HepG2 (cell line): Measurements from ENCODE around the gene S100A6. TPM values are rescaled to one million over a fixed set of nuclear protein-coding genes. Genes with fewer than 3 reads are reported as not detected.
A peak's percentile ranks its signal among the peaks of the same experiment; 100 is the strongest.

Source experiments
- ATAC-seq: fragments of 200-7000 bp; cut with Tn5 transposase; 3 replicates; pipeline ENCODE4 v1.9.1; 2020; ENCODE audit warnings: mild to moderate bottlenecking, moderate library complexity
- BruUV-seq: library from RNA; stranded (reverse); fragments of 400-500 nt; replicated peaks from 2 replicates; lab custom pipeline; 2021; lab: Mats Ljungman, UMichigan
- CTCF ChIA-PET: fragments of 300-600 bp; formaldehyde crosslinking; extraction: SDS; loops from one replicate; lab custom pipeline; 2021; ENCODE audit warnings: low total read pairs, inconsistent platforms, low intra/inter-chr PET ratio; lab: Yijun Ruan, JAX
- POLR2A ChIA-PET: fragments of 350-600 bp; sonication (Branson Sonifier 250); formaldehyde crosslinking; loops from one replicate; lab custom pipeline; 2020; ENCODE audit warnings: antibody characterized with exemption, inconsistent platforms; lab: Yijun Ruan, JAX
- DNase-seq: peaks from one replicate; pipeline ENCODE4 v3.0.0-alpha.2; 2015; ENCODE audit warnings: low spot score
- FAIRE-seq: peaks from 3 replicates; lab custom pipeline; 2011; peaks lifted over from hg19 to GRCh38; lab: Jason Lieb, UNC
- H2AFZ ChIP-seq: one replicate; pipeline ENCODE4 v1.6.1; 2011; ENCODE audit warnings: low read length, inconsistent platforms
- H3K27ac ChIP-seq: fragments of 300-600 bp; 3 replicates; pipeline ENCODE4 v1.8.0; 2011; ENCODE audit warnings: mixed run types, mild to moderate bottlenecking, mixed read lengths, low read length, inconsistent platforms; ENCODE audit not compliant: insufficient read depth; ENCODE audit errors: extremely low read length
- H3K27me3 ChIP-seq, 2 experiments: fragments of 200-600 bp in 1 of 2; 2 replicates in 1 of 2; 3 replicates in 1 of 2; pipeline versions ENCODE4 v1.6.0 to v1.8.0; 2011; ENCODE audit warnings: low read length in 2 of 2, mild to moderate bottlenecking in 2 of 2, moderate library complexity in 2 of 2, inconsistent platforms in 1 of 2; ENCODE audit not compliant: insufficient read depth in 2 of 2, control insufficient read depth in 1 of 2
- H3K36me3 ChIP-seq, 2 experiments: fragments of 200-600 bp in 1 of 2; replicated peaks in 1 of 2; 2 replicates in 1 of 2; 3 replicates in 1 of 2; pipeline versions ENCODE4 v1.5.1 to v1.8.0; 2011; ENCODE audit warnings: low read length in 2 of 2, inconsistent platforms in 1 of 2; ENCODE audit not compliant: insufficient read depth in 2 of 2, control insufficient read depth in 1 of 2
- H3K4me1 ChIP-seq: 2 replicates; pipeline ENCODE4 v1.5.1; 2012; ENCODE audit warnings: low read length, inconsistent platforms; ENCODE audit not compliant: insufficient read depth
- H3K4me2 ChIP-seq: 2 replicates; pipeline ENCODE4 v1.6.0; 2011; ENCODE audit warnings: low read depth, low read length, inconsistent platforms
- H3K4me3 ChIP-seq, 3 experiments: fragments of 200-600 bp in 1 of 3; sonication (generic), shearing (Covaris generic) in 1 of 3; replicated peaks in 1 of 3; 2 replicates each; pipeline ENCODE4 v1.5.1; 2011 to 2016; ENCODE audit warnings: low read length in 3 of 3, inconsistent platforms in 2 of 3, low read depth in 2 of 3, mild to moderate bottlenecking in 2 of 3, control low read depth in 1 of 3, mixed read lengths in 1 of 3; ENCODE audit not compliant: insufficient read depth in 1 of 3
- H3K79me2 ChIP-seq: one replicate; pipeline ENCODE4 v1.6.1; 2011; ENCODE audit warnings: low read length, inconsistent platforms; ENCODE audit not compliant: insufficient read depth
- H3K9ac ChIP-seq: 2 replicates; pipeline ENCODE4 v1.6.0; 2011; ENCODE audit warnings: mild to moderate bottlenecking, low read depth, low read length, inconsistent platforms; ENCODE audit not compliant: insufficient read depth
- H3K9me3 ChIP-seq: 2 replicates; pipeline ENCODE4 v1.5.1; 2012; ENCODE audit warnings: mild to moderate bottlenecking, low read length
- H4K20me1 ChIP-seq: 2 replicates; pipeline ENCODE4 v1.6.0; 2011; ENCODE audit warnings: inconsistent platforms, mild to moderate bottlenecking, low read length, moderate library complexity; ENCODE audit not compliant: insufficient read depth
- HNF4A ChIP-seq: sonication (generic); formaldehyde crosslinking; IDR thresholded peaks from 2 replicates; pipeline ENCODE4 v1.4.0; 2020; ENCODE audit warnings: missing genetic modification reagents
- MIXL1 ChIP-seq: IDR thresholded peaks from 2 replicates; pipeline ENCODE4 v1.6.1; 2016
- ZKSCAN5 ChIP-seq: sonication (generic); formaldehyde crosslinking; IDR thresholded peaks from 2 replicates; pipeline ENCODE4 v1.5.1; 2020; ENCODE audit warnings: mild to moderate bottlenecking, missing genetic modification reagents
- ZNF207 ChIP-seq: fragments of 450-650 bp; IDR thresholded peaks from 2 replicates; pipeline ENCODE4 v1.6.1; 2016; ENCODE audit warnings: antibody characterized with exemption, borderline replicate concordance
- WGBS: methylation state at CpG from one replicate; pipeline ENCODE4 v1.1.6; 2017; ENCODE audit warnings: low lambda C conversion rate; 5-methylcytosine and 5-hydroxymethylcytosine counted together
- in situ Hi-C: cut with HindIII; loops from 2 replicates; pipeline ENCODE4 v1.10.0; 2017; ENCODE audit warnings: low pct_unique_long_range_greater_than_20kb; ENCODE audit not compliant: extremely low pct_ligation_motif_present
- intact Hi-C: fragments of 100-400 bp; cut with micrococcal nuclease; formaldehyde crosslinking; loops from one replicate; pipeline ENCODE4 v1.10.0; 2022; ENCODE audit not compliant: unreplicated experiment
- polyA plus RNA-seq, 8 experiments: library from polyadenylated mRNA; depleted of rRNA in 3 of 8; stranded (reverse) in 7 of 8; unstranded in 1 of 8; fragments of >200 nt; fragmentation: Illumina TruSeq in 4 of 8; extraction: Trizol in 4 of 8; gene quantifications; 2 replicates each; pipeline versions ENCODE4 v1.2.1 to v1.2.3, GENCODE V29; 2011 to 2016; ENCODE audit warnings: low read depth in 4 of 8, missing spikeins in 1 of 8, mixed read lengths in 1 of 8; ENCODE audit not compliant: insufficient read depth in 1 of 8
- total RNA-seq, 5 experiments: library from RNA; depleted of rRNA; stranded (reverse); fragments of >200 nt; fragmentation: Illumina TruSeq; extraction: Trizol; gene quantifications; 2 replicates each; pipeline ENCODE4 v1.2.3, GENCODE V29; 2016; ENCODE audit warnings: low read depth in 1 of 5
- TF ChIP-seq, protein P1 (sequence below): sonication (generic); formaldehyde crosslinking; IDR thresholded peaks from 2 replicates; pipeline ENCODE4 v1.4.0; 2020; ENCODE audit warnings: missing genetic modification reagents
- TF ChIP-seq, protein P2 (sequence below): sonication (generic); formaldehyde crosslinking; IDR thresholded peaks from 2 replicates; pipeline ENCODE4 v1.4.0; 2020; ENCODE audit warnings: missing genetic modification reagents
- TF ChIP-seq, protein P3 (sequence below): IDR thresholded peaks from 2 replicates; pipeline ENCODE4 v1.6.1; 2016; ENCODE audit warnings: control low read depth

S100A6 gene
- total and polyA plus RNA-seq, 2 of the 13 experiments (the other 11 are each of a cell fraction or from before 2014, with no cell fraction given), result 72.9 to 85.0 TPM

DNA sequence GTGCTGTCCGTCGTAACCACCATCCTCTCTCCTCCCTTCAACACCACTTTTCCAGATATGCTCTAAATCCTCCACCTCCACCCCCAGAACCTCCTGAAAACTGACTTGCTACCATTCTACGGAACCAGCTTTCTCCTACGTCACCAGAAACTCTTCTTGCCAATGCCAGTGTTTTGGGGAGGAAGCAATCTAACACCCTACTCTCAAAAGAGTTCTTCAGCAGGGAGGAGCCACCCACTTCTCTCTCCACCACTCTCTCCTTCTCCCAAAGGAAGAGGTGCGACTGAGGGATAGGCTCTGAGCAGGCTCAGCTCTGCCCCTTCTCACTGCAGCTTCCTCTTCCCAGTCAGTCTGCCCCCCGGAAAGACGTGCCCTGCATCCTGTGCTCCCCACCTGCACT, 35.9 kb upstream of the S100A6 start (continued):
- TF ChIP-seq, protein P1, sequence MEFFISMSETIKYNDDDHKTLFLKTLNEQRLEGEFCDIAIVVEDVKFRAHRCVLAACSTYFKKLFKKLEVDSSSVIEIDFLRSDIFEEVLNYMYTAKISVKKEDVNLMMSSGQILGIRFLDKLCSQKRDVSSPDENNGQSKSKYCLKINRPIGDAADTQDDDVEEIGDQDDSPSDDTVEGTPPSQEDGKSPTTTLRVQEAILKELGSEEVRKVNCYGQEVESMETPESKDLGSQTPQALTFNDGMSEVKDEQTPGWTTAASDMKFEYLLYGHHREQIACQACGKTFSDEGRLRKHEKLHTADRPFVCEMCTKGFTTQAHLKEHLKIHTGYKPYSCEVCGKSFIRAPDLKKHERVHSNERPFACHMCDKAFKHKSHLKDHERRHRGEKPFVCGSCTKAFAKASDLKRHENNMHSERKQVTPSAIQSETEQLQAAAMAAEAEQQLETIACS (CRISPR knock-in tag), result no peak
- TF ChIP-seq ZNF207, result no peak

DNA sequence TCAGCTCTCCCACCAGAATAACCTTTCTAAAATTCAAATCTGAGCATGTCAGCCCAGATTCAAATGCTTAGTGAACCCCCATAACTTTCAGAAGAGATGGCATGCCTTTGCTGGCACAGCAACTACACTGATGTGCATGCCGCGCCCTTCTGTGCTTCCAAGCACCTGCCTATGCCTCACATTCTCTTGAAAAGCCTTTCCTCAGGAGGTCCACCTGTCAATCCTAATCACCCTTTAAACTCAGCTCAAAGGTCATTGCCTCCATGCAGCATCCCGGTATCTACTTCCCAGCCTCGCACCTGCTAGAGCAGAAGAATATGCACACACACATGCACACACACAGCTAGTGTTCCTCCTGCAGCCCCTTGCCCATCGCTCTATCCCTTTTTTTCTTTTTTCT, 35.1 kb upstream of the S100A6 start:
- FAIRE-seq, result no peak
- 41% methylated on average over 5 of the region's 5 CpGs for WGBS
- Histone ChIP-seq H4K20me1 (no peaks in the 10 kb centered on the region), H3K9ac (no peak overlapping the region), H3K4me1 (peaks cover 54% of the 10 kb centered on the region), H3K9me3 (no peaks in the 10 kb centered on the region), H3K36me3 (no peaks in the 10 kb centered on the region), H3K4me2 (no peak overlapping the region), H3K79me2 (no peaks in the 10 kb centered on the region), H3K4me3 (no peak overlapping the region), H3K27me3 (no peaks in the 10 kb centered on the region), H2AFZ (no peak overlapping the region)
- POLR2A ChIA-PET, result interaction anchor here (0.8 to 1.0 kb wide), 2 partner anchors 42 to 58 kb away, joined by 3 read pairs; partner anchors contain the start of genes S100A1 and S100A16
- in situ Hi-C loops, result loop anchor here (5.0 kb wide), 1 partner anchor 56 kb away; the partner anchor contains the start of genes S100A1 and S100A13
- intact Hi-C loops, result no loop called here
- CTCF ChIA-PET, result no interaction called here
- no peak for DNase-seq
- no peak for ATAC-seq
- BruUV-seq, result no TSS peak
- TF ChIP-seq, protein P2, sequence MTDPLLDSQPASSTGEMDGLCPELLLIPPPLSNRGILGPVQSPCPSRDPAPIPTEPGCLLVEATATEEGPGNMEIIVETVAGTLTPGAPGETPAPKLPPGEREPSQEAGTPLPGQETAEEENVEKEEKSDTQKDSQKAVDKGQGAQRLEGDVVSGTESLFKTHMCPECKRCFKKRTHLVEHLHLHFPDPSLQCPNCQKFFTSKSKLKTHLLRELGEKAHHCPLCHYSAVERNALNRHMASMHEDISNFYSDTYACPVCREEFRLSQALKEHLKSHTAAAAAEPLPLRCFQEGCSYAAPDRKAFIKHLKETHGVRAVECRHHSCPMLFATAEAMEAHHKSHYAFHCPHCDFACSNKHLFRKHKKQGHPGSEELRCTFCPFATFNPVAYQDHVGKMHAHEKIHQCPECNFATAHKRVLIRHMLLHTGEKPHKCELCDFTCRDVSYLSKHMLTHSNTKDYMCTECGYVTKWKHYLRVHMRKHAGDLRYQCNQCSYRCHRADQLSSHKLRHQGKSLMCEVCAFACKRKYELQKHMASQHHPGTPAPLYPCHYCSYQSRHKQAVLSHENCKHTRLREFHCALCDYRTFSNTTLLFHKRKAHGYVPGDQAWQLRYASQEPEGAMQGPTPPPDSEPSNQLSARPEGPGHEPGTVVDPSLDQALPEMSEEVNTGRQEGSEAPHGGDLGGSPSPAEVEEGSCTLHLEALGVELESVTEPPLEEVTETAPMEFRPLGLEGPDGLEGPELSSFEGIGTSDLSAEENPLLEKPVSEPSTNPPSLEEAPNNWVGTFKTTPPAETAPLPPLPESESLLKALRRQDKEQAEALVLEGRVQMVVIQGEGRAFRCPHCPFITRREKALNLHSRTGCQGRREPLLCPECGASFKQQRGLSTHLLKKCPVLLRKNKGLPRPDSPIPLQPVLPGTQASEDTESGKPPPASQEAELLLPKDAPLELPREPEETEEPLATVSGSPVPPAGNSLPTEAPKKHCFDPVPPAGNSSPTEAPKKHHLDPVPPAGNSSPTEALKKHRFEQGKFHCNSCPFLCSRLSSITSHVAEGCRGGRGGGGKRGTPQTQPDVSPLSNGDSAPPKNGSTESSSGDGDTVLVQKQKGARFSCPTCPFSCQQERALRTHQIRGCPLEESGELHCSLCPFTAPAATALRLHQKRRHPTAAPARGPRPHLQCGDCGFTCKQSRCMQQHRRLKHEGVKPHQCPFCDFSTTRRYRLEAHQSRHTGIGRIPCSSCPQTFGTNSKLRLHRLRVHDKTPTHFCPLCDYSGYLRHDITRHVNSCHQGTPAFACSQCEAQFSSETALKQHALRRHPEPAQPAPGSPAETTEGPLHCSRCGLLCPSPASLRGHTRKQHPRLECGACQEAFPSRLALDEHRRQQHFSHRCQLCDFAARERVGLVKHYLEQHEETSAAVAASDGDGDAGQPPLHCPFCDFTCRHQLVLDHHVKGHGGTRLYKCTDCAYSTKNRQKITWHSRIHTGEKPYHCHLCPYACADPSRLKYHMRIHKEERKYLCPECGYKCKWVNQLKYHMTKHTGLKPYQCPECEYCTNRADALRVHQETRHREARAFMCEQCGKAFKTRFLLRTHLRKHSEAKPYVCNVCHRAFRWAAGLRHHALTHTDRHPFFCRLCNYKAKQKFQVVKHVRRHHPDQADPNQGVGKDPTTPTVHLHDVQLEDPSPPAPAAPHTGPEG (CRISPR knock-in tag), result no peak
- TF ChIP-seq ZKSCAN5 (CRISPR knock-in tag) (no peak), MIXL1 (CRISPR knock-in tag) (0 out of 2 replicates have a peak, but pooled peaks have one; percentile 19), HNF4A (CRISPR knock-in tag) (peak; percentile 43)
- TF ChIP-seq, protein P3, sequence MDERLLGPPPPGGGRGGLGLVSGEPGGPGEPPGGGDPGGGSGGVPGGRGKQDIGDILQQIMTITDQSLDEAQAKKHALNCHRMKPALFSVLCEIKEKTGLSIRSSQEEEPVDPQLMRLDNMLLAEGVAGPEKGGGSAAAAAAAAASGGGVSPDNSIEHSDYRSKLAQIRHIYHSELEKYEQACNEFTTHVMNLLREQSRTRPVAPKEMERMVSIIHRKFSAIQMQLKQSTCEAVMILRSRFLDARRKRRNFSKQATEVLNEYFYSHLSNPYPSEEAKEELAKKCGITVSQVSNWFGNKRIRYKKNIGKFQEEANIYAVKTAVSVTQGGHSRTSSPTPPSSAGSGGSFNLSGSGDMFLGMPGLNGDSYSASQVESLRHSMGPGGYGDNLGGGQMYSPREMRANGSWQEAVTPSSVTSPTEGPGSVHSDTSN, result 0 out of 2 replicates have a peak, but pooled peaks have one; percentile 25
- TF ChIP-seq, all 625 proteins: peak for 3
- H3K27ac ChIP-seq, result no peak overlapping the region
